Measurements from ENCODE around the gene LRRC8A. TPM values are rescaled to one million over a fixed set of nuclear protein-coding genes. Genes with fewer than 3 reads are reported as not detected.
"Not testable (repeated sequence)": the region's sequence is repeated elsewhere in the genome, so short reads cannot be mapped to it uniquely, and the experiment has no call there.

LRRC8A gene
- total RNA-seq, 1 donor from 2014 or later = 155 TPM

GRCh38 chr9:128863647-128864046, 18.3 kb upstream of the LRRC8A start:
- peak; percentile 97 for TF ChIP-seq CTCF (IDR thresholded peaks at IDR 0.05; ENCODE audit: insufficient read depth, low read length, poor library complexity, severe bottlenecking)
- Histone ChIP-seq H3K4me3 (ENCODE audit: low read depth, low read length) (no peak overlapping the region), H3K27me3 (ENCODE audit: control insufficient read depth, insufficient read depth, low read length) (no peaks in the 10 kb centered on the region), H3K36me3 (ENCODE audit: control insufficient read depth, insufficient read depth, low read length) (no peaks in the 10 kb centered on the region)
- DNase-seq (ENCODE audit: low read depth) = no peak

GRCh38 chr9:128870128-128870940, 11.6 kb upstream of the LRRC8A start:
- TF ChIP-seq CTCF (IDR thresholded peaks at IDR 0.05; ENCODE audit: insufficient read depth, low read length, poor library complexity, severe bottlenecking) = no peak
- Histone ChIP-seq H3K36me3 (ENCODE audit: control insufficient read depth, insufficient read depth, low read length) (no peaks in the 10 kb centered on the region), H3K4me3 (ENCODE audit: low read depth, low read length) (no peak overlapping the region), H3K27me3 (ENCODE audit: control insufficient read depth, insufficient read depth, low read length) (no peaks in the 10 kb centered on the region)
- DNase-seq (ENCODE audit: low read depth) = no peak

GRCh38 chr9:128870941-128871265, 11.0 kb upstream of the LRRC8A start:
- DNase-seq (ENCODE audit: low read depth); H3K4me3 ChIP-seq (ENCODE audit: low read depth, low read length); H3K27me3 ChIP-seq (ENCODE audit: control insufficient read depth, insufficient read depth, low read length); H3K36me3 ChIP-seq (ENCODE audit: control insufficient read depth, insufficient read depth, low read length): not testable (repeated sequence)

- Histone ChIP-seq H3K36me3 (ENCODE audit: control insufficient read depth, insufficient read depth, low read length) (no peaks in the 10 kb centered on the region), H3K4me3 (ENCODE audit: low read depth, low read length) (no peak overlapping the region), H3K27me3 (ENCODE audit: control insufficient read depth, insufficient read depth, low read length) (no peaks in the 10 kb centered on the region)
- no peak for TF ChIP-seq CTCF (IDR thresholded peaks at IDR 0.05; ENCODE audit: insufficient read depth, low read length, poor library complexity, severe bottlenecking)
- no peak for DNase-seq (ENCODE audit: low read depth)
These were observed 4.1 kb upstream of the LRRC8A start for GRCh38 chr9:128877852-128878251.

GRCh38 chr9:128882677-128883603, 1.0 kb downstream of the LRRC8A start:
- DNase-seq (ENCODE audit: low read depth) = no peak
- Histone ChIP-seq H3K27me3 (ENCODE audit: control insufficient read depth, insufficient read depth, low read length) (no peaks in the 10 kb centered on the region), H3K4me3 (ENCODE audit: low read depth, low read length) (peak overlapping the region; percentile 77), H3K36me3 (ENCODE audit: control insufficient read depth, insufficient read depth, low read length) (peaks cover 3% of the 10 kb centered on the region)
- TF ChIP-seq CTCF (IDR thresholded peaks at IDR 0.05; ENCODE audit: insufficient read depth, low read length, poor library complexity, severe bottlenecking) = no peak

GRCh38 chr9:128884164-128884563, 2.2 kb downstream of the LRRC8A start:
- no peak for TF ChIP-seq CTCF (IDR thresholded peaks at IDR 0.05; ENCODE audit: insufficient read depth, low read length, poor library complexity, severe bottlenecking)
- Histone ChIP-seq H3K4me3 (ENCODE audit: low read depth, low read length) (no peak overlapping the region), H3K27me3 (ENCODE audit: control insufficient read depth, insufficient read depth, low read length) (no peaks in the 10 kb centered on the region), H3K36me3 (ENCODE audit: control insufficient read depth, insufficient read depth, low read length) (peaks cover 4% of the 10 kb centered on the region)
- DNase-seq (ENCODE audit: low read depth) = no peak

All from kidney epithelial cell (primary cell).